K562 (cell line): Measurements from ENCODE around the gene PDHX. TPM values are rescaled to one million over a fixed set of nuclear protein-coding genes. Genes with fewer than 3 reads are reported as not detected.

Experiments
- ATAC-seq: fragments of 200-7000 bp; cut with Tn5 transposase; 3 replicates; pipeline ENCODE4 v1.9.1; 2020; ENCODE audit warnings: moderate library complexity
- BruUV-seq: library from RNA; stranded (reverse); fragments of 400-500 nt; replicated peaks from 2 replicates; lab custom pipeline; 2021; lab: Mats Ljungman, UMichigan
- CTCF ChIA-PET: fragments of 300-600 bp; formaldehyde crosslinking; extraction: SDS; loops from one replicate; lab custom pipeline; 2021; ENCODE audit warnings: low intra/inter-chr PET ratio; lab: Yijun Ruan, JAX
- POLR2A ChIA-PET: fragments of 300-600, 350-650 bp; sonication (Branson Sonifier 250); formaldehyde crosslinking; extraction: SDS; loops from one replicate; lab custom pipeline; 2021; ENCODE audit warnings: antibody characterized with exemption, inconsistent platforms; lab: Yijun Ruan, JAX
- DNase-seq, 4 experiments: peaks; one replicate each; pipeline versions ENCODE4 v3.0.0 to v3.0.0-alpha.2; 2011 to 2018; ENCODE audit warnings: low spot score in 3 of 4, mixed read lengths in 3 of 4; ENCODE audit errors: extremely low read depth in 1 of 4
- FAIRE-seq: peaks from 2 replicates; lab custom pipeline; 2011; peaks lifted over from hg19 to GRCh38; lab: Jason Lieb, UNC
- H2AFZ ChIP-seq: 2 replicates; pipeline ENCODE4 v1.6.0; 2011; ENCODE audit warnings: low read depth, low read length, control low read depth, inconsistent platforms
- H3K27ac ChIP-seq: fragments of 200-600 bp; 3 replicates; pipeline ENCODE4 v1.8.0; 2011; ENCODE audit warnings: low read depth, mild to moderate bottlenecking, control low read depth, inconsistent platforms, low read length, moderate library complexity, mixed read lengths; ENCODE audit errors: extremely low read depth
- H3K27me3 ChIP-seq, 2 experiments: fragments of 300-600 bp in 1 of 2; 2 replicates in 1 of 2; 3 replicates in 1 of 2; pipeline versions ENCODE4 v1.6.0 to v1.8.0; 2011; ENCODE audit warnings: inconsistent platforms in 2 of 2, low read length in 2 of 2, mild to moderate bottlenecking in 1 of 2, mixed read lengths in 1 of 2, moderate library complexity in 1 of 2; ENCODE audit not compliant: control insufficient read depth in 2 of 2, insufficient read depth in 2 of 2
- H3K36me3 ChIP-seq: fragments of 300-600 bp; 3 replicates; pipeline ENCODE4 v1.8.0; 2011; ENCODE audit warnings: mild to moderate bottlenecking, low read length, inconsistent platforms; ENCODE audit not compliant: control insufficient read depth, insufficient read depth
- H3K4me1 ChIP-seq, 2 experiments: fragments of 200-600 bp in 1 of 2; replicated peaks in 1 of 2; 2 replicates in 1 of 2; 3 replicates in 1 of 2; pipeline versions ENCODE4 v1.5.1 to v1.8.0; 2011; ENCODE audit warnings: inconsistent platforms in 2 of 2, low read length in 2 of 2, mild to moderate bottlenecking in 1 of 2, mixed read lengths in 1 of 2, moderate library complexity in 1 of 2; ENCODE audit not compliant: control insufficient read depth in 2 of 2, insufficient read depth in 2 of 2
- H3K4me2 ChIP-seq: 2 replicates; pipeline ENCODE4 v1.6.1; 2011; ENCODE audit warnings: low read length, control low read depth, inconsistent platforms, mixed read lengths; ENCODE audit not compliant: insufficient read depth
- H3K4me3 ChIP-seq: fragments of 200-600 bp; sonication (generic), shearing (Covaris generic); 2 replicates; pipeline ENCODE4 v1.5.1; 2016; ENCODE audit warnings: control low read depth, inconsistent platforms
- H3K79me2 ChIP-seq: fragments of 200-600 bp; 3 replicates; pipeline ENCODE4 v1.8.0; 2011; ENCODE audit warnings: low read length, inconsistent platforms; ENCODE audit not compliant: control insufficient read depth, insufficient read depth
- H3K9ac ChIP-seq, 2 experiments: 2 replicates each; pipeline versions ENCODE4 v1.6.0 to v1.6.1; 2011; ENCODE audit warnings: low read depth in 2 of 2, low read length in 2 of 2, control low read depth in 1 of 2, inconsistent platforms in 1 of 2, mild to moderate bottlenecking in 1 of 2, mixed read lengths in 1 of 2; ENCODE audit not compliant: insufficient read depth in 1 of 2
- H3K9me1 ChIP-seq: one replicate; pipeline ENCODE4 v1.6.0; 2011; ENCODE audit warnings: inconsistent platforms, mild to moderate bottlenecking, low read length, moderate library complexity; ENCODE audit not compliant: control insufficient read depth, insufficient read depth
- H3K9me3 ChIP-seq: replicated peaks from 2 replicates; pipeline ENCODE4 v1.5.1; 2011; ENCODE audit warnings: low read depth, low read length, inconsistent platforms; ENCODE audit not compliant: control insufficient read depth, insufficient read depth
- H4K20me1 ChIP-seq: replicated peaks from 2 replicates; pipeline ENCODE4 v1.6.1; 2011; ENCODE audit warnings: low read length, inconsistent platforms, mixed read lengths; ENCODE audit not compliant: control insufficient read depth, insufficient read depth
- C11orf30 ChIP-seq: fragments of 450-650 bp; IDR thresholded peaks from 2 replicates; pipeline ENCODE4 v1.6.1; 2016; ENCODE audit warnings: low read depth, mild to moderate bottlenecking
- COPS2 ChIP-seq: fragments of 450-650 bp; conservative IDR thresholded peaks from 2 replicates; pipeline ENCODE4 v1.6.1; 2016; ENCODE audit warnings: mild to moderate bottlenecking, moderate library complexity
- EGR1 ChIP-seq: fragments of 450-650 bp; conservative IDR thresholded peaks from 2 replicates; pipeline ENCODE4 v1.6.1; 2017; ENCODE audit warnings: mild to moderate bottlenecking
- KAT7 ChIP-seq: sonication (generic); formaldehyde crosslinking; IDR thresholded peaks from 2 replicates; pipeline ENCODE4 v1.8.0; 2022; ENCODE audit warnings: missing genetic modification reagents, mild to moderate bottlenecking, borderline replicate concordance
- NUFIP1 ChIP-seq: fragments of 450-650 bp; IDR thresholded peaks from 2 replicates; pipeline ENCODE4 v1.6.1; 2018; ENCODE audit not compliant: partially characterized antibody
- TEAD1 ChIP-seq, 2 experiments: fragments of 450-650 bp in 1 of 2; sonication (generic) in 1 of 2; formaldehyde crosslinking; IDR thresholded peaks; 2 replicates each; pipeline versions ENCODE4 v1.4.0 to v1.8.0; 2020 to 2022; ENCODE audit warnings: mild to moderate bottlenecking in 2 of 2, missing genetic modification reagents in 1 of 2
- ZBTB8A ChIP-seq: fragments of 450-650 bp; IDR thresholded peaks from 2 replicates; pipeline ENCODE4 v1.6.1; 2018; ENCODE audit warnings: mild to moderate bottlenecking, moderate library complexity; ENCODE audit not compliant: partially characterized antibody
- ZNF197 ChIP-seq: fragments of 200-800 bp; sonication (Bioruptor generic); IDR thresholded peaks from 2 replicates; pipeline ENCODE4 v1.6.1; 2016; ENCODE audit warnings: low read depth, missing genetic modification characterization, missing compliant biosample characterization
- ZNF316 ChIP-seq: fragments of 450-650 bp; IDR thresholded peaks from 2 replicates; pipeline ENCODE4 v1.6.1; 2016
- WGBS: fragments of 100-300 bp; shearing (Covaris generic); methylation state at CpG from one replicate; pipeline ENCODE4 v1.1.6; 2016; ENCODE audit warnings: low coverage, mixed read lengths; ENCODE audit not compliant: insufficient coverage; ENCODE audit errors: missing lambda C conversion rate; 5-methylcytosine and 5-hydroxymethylcytosine counted together
- in situ Hi-C: fragments of 300-500 bp; cut with MboI; formaldehyde crosslinking; loops from 4 replicates; pipeline ENCODE4 v1.15.0; 2018; ENCODE audit warnings: inconsistent platforms, mixed read lengths
- intact Hi-C: fragments of 100-400 bp; cut with micrococcal nuclease; formaldehyde crosslinking; loops from 2 replicates; pipeline ENCODE4 v1.14.2; 2022
- polyA plus RNA-seq, 8 experiments: library from polyadenylated mRNA; depleted of rRNA in 4 of 8; stranded (reverse) in 5 of 8; unstranded in 3 of 8; fragments of >200 nt; fragmentation: Nextera tagmentation in 2 of 8; fragmentation: Illumina TruSeq in 1 of 8; extraction: Ambion mirVana in 2 of 8; extraction: Trizol in 1 of 8; gene quantifications; 2 replicates each; pipeline versions ENCODE4 v1.2.1 to v1.2.3, GENCODE V29; 2011 to 2014; ENCODE audit warnings: inconsistent platforms in 1 of 8, missing spikeins in 1 of 8
- total RNA-seq, 7 experiments: library from RNA; depleted of rRNA in 6 of 7; stranded (reverse); fragments of >200 nt in 6 of 7; fragmentation: Illumina TruSeq in 2 of 7; extraction: Trizol in 2 of 7; gene quantifications; 2 replicates each; pipeline versions ENCODE4 v1.2.1 to v1.2.3, GENCODE V29; 2011 to 2021; ENCODE audit warnings: low replicate concordance in 1 of 7
- TF ChIP-seq, protein P1 (sequence below): fragments of 450-650 bp; IDR thresholded peaks from 2 replicates; pipeline ENCODE4 v1.6.1; 2017; ENCODE audit warnings: antibody characterized with exemption, mild to moderate bottlenecking

The PDHX gene
- total and polyA plus RNA-seq, 9 of the 15 experiments (the other 6 are each of a cell fraction or from before 2014, with no cell fraction given), result 20.8 to 43.5 (median 31.2) TPM

- TF ChIP-seq COPS2, result no peak
- no peak for TF ChIP-seq ZNF197
- no peak for TF ChIP-seq EGR1
- no peak for TF ChIP-seq KAT7
- TF ChIP-seq TEAD1 (CRISPR knock-in tag; IDR thresholded peaks at IDR 0.05), result no peak
- no peak for TF ChIP-seq C11orf30
- no peak for TF ChIP-seq NUFIP1
- TF ChIP-seq ZBTB8A, result no peak
- TF ChIP-seq ZNF316, result no peak
- TF ChIP-seq, protein P1, sequence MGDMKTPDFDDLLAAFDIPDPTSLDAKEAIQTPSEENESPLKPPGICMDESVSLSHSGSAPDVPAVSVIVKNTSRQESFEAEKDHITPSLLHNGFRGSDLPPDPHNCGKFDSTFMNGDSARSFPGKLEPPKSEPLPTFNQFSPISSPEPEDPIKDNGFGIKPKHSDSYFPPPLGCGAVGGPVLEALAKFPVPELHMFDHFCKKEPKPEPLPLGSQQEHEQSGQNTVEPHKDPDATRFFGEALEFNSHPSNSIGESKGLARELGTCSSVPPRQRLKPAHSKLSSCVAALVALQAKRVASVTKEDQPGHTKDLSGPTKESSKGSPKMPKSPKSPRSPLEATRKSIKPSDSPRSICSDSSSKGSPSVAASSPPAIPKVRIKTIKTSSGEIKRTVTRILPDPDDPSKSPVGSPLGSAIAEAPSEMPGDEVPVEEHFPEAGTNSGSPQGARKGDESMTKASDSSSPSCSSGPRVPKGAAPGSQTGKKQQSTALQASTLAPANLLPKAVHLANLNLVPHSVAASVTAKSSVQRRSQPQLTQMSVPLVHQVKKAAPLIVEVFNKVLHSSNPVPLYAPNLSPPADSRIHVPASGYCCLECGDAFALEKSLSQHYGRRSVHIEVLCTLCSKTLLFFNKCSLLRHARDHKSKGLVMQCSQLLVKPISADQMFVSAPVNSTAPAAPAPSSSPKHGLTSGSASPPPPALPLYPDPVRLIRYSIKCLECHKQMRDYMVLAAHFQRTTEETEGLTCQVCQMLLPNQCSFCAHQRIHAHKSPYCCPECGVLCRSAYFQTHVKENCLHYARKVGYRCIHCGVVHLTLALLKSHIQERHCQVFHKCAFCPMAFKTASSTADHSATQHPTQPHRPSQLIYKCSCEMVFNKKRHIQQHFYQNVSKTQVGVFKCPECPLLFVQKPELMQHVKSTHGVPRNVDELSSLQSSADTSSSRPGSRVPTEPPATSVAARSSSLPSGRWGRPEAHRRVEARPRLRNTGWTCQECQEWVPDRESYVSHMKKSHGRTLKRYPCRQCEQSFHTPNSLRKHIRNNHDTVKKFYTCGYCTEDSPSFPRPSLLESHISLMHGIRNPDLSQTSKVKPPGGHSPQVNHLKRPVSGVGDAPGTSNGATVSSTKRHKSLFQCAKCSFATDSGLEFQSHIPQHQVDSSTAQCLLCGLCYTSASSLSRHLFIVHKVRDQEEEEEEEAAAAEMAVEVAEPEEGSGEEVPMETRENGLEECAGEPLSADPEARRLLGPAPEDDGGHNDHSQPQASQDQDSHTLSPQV, result no peak
- H3K9ac ChIP-seq, result no peak overlapping the region
- POLR2A ChIA-PET, result interaction anchor here (0.7 kb wide), 1 partner anchor 12 kb away, joined by 3 read pairs; no protein-coding TSS in a partner anchor
- H3K79me2 ChIP-seq, result no peaks in the 10 kb centered on the region
- H3K27ac ChIP-seq, result no peak overlapping the region
- 0 out of 3 replicates have a peak, but pooled peaks cover 3% of the 10 kb centered on the region for H3K36me3 ChIP-seq
- intact Hi-C loops, result no loop called here
- DNase-seq, result no peak
- no TSS peak for BruUV-seq
- H3K4me3 ChIP-seq, result no peak overlapping the region
- no peak for ATAC-seq
- H3K4me1 ChIP-seq, result no peaks in the 10 kb centered on the region; a peak in 2 of 5 replicates
- no peak for FAIRE-seq
- in situ Hi-C loops, result no loop called here
- H4K20me1 ChIP-seq, result no peaks in the 10 kb centered on the region
- no peak overlapping the region for H3K4me2 ChIP-seq
- 95% methylated on average over 4 of the region's 4 CpGs for WGBS
- no peak overlapping the region for H2AFZ ChIP-seq
- CTCF ChIA-PET, result no interaction called here
- no peaks in the 10 kb centered on the region for H3K27me3 ChIP-seq
- no peaks in the 10 kb centered on the region for H3K9me3 ChIP-seq
- H3K9me1 ChIP-seq, result no peaks in the 10 kb centered on the region
Observed at GRCh38 chr11:34874202-34874601, 42.2 kb upstream of the PDHX start.
